Measurements from ENCODE around the gene KSR2.
"Not testable (repeated sequence)": the region's sequence is repeated elsewhere in the genome, so short reads cannot be mapped to it uniquely, and the experiment has no call there.

Gene KSR2

DNA sequence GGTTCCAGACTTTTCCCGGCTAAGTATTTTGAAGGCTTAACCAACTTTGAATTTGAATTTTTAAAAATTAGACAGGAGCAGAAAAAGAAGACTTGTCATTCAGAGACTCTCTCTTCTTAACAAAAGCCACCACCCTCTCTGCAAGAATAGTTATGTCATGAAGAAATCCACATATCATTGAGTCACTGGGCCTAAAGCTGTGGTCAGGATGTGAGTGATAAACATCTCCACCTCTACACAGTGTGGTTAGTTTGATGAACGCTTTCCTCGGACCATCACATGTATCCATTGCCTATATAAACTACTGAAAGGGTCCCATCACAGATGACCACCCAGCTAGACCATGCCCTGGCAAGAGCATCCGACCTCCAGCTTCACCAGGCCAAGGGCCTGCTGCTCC lies 226.1 kb downstream of the KSR2 start:
- no peak for DNase-seq

GRCh38 chr12:117738233-117738632 lies 230.6 kb downstream of the KSR2 start:
- no peak for DNase-seq

- DNase-seq, result no peak
These were observed 235.3 kb downstream of the KSR2 start for GRCh38 chr12:117733549-117733805.

DNA sequence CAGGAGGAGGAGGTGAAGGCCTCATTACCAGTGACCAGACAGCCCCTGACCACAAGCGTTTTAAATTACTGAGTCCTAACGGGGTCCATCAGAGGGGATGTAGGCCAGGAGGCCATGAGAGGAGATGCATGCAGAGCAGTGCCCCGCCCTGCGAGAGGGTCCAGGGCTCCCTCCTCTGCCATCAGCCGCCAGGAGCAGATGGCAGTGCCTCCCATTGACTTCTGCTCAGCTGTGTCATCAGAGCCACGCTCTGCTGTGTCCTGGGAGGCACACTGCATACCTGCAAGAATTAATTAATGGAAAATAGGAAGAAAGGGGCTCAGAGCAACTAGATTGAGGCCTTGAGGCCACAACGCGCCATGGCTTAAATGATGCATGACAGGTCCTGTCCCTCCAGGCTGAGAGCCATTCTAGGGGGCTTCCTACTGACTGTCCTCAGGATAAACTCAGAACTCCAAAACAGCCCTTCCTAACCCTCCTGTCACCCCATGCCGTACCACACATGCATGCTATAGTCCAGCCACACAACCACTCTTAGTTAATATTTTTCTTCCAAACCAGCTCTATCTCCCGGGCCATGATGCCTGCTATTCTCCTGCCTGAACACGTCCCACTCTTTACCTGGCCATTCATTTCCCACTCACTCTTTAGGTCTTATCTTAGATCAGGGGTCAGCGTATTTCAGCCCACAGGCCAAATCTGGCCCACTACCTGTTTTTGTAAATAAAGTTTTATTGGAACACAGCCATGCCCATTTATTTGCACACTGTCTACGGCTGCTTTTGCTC lies 235.8 kb downstream of the KSR2 start:
- no peak for DNase-seq

DNA sequence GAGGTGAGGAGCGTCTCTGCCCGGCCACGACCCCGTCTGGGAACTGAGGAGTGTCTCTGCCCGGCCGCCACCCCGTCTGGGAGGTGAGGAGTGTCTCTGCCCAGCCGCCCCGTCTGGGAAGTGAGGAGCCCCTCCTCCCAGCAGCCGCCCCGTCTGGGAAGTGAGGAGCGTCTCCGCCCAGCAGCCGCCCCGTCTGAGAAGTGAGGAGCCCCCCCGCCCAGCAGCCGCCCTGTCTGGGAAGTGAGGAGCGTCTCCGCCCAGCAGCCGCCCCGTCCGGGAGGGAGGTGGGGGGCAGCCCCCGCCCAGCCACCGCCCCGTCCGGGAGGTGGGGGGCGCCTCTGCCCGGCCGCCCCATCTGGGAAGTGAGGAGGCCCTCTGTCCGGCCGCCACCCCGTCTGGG lies 237.7 kb downstream of the KSR2 start:
- DNase-seq, result not testable (repeated sequence)

- DNase-seq, result no peak
These were observed 241.5 kb downstream of the KSR2 start for GRCh38 chr12:117727301-117727700.

GRCh38 chr12:117724543-117724942 lies 244.2 kb downstream of the KSR2 start:
- no peak for DNase-seq

DNA sequence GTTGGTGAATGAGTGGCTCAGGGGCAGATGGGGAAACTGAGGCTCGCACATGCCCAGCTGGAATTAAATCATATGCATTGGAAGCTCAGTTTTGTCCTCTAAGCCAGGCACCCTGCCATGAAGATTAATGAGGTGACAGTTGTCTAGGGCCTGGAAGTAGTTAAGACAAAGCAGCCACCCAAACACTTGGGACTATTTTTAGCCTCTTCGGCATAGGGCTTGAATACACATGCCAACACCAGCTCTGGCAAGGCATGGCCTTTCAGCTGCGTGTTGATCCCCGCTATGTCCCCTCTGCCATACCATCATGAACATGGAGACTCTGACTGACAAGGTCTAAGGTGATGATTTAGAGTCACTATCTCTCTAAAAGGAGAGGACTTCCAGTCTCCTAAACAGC lies 250.2 kb downstream of the KSR2 start:
- DNase-seq, result no peak

GRCh38 chr12:117718141-117718540 lies 250.6 kb downstream of the KSR2 start:
- no peak for DNase-seq

DNA sequence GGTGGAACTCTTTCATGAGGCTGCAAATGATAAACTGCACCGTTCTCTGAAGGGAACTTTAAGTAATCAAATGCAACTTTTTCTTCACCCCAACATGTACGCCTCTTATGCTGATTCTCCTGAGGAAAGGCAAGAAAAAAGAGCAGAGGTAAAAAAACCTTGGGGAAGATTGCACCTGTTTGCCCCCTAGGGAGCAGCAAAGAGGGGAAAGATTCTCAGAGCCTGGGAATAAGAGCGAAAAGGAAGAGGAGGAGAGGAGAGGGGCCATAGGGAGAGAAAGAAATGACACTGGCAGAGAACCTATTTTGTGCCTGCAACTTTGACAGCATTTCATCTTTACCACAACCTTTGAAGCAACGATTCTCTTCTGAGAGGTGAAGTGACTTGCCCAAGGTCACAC lies 254.6 kb downstream of the KSR2 start:
- no peak for DNase-seq

DNA sequence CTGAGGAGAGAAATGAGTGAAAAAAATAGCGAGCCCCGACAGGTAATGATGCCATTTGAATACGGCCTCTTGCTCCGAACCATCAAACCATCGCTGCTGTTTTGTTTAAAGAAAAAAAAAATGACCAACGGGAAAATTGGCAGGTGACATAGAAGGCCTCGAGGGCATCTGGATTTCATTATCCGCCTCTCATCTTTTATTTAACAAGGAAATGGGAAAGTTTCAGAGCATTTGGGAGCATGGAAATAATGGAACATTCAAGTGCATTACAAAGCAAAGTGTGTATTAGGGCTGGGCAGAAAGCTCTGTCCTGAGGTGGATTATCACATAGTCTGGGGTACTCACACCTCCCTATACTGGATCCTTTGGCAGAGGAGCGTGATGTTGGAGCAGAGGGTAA lies 258.7 kb downstream of the KSR2 start:
- DNase-seq, result no peak

- DNase-seq, result no peak
These were observed 260.9 kb downstream of the KSR2 start for GRCh38 chr12:117707861-117708260.

- DNase-seq, result no peak
These were observed 265.2 kb downstream of the KSR2 start for GRCh38 chr12:117703584-117703983.

DNA sequence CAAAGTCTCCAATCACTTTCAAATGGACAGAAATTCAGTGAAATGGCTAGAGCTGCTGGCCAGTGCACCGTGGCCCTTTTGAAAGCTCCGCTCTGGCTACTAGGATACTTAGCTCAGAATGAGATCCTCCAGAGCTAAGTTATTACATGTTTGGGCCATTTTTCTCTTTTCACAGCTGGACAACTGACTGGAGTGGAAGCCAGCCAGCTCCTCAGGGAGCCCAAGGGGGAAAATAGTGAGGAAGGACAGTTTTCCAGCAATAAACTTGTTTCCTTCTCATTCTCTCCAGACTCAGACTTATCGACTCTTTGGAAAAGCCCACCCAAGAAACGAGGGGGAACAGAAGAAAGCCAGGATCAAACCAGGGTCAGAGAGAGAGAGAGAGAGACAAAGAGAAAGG lies 266.0 kb downstream of the KSR2 start:
- no peak for DNase-seq

- no peak for DNase-seq
These were observed 269.2 kb downstream of the KSR2 start for GRCh38 chr12:117699575-117699974.

DNA sequence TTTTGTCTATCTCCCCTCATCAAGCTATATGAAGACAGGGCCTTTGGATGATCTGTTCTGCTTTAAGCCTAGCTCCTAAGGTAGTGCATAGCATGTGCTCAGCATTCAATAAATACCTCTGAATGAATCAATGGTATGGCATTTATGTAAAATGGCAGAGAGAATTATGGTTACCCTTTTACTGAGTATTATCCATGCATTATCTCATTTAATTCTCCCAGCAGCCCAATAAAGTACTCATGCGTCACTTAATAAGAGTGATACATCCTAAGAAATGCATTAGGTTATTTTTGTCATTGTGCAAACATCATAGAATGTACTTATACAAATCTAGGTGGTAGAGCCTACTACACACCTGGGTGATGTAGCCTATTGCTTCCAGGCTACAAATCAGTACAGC lies 269.7 kb downstream of the KSR2 start:
- no peak for DNase-seq

GRCh38 chr12:117695956-117696355 lies 272.8 kb downstream of the KSR2 start:
- no peak for DNase-seq

- DNase-seq, result no peak
These were observed 276.3 kb downstream of the KSR2 start for GRCh38 chr12:117692512-117692911.

DNA sequence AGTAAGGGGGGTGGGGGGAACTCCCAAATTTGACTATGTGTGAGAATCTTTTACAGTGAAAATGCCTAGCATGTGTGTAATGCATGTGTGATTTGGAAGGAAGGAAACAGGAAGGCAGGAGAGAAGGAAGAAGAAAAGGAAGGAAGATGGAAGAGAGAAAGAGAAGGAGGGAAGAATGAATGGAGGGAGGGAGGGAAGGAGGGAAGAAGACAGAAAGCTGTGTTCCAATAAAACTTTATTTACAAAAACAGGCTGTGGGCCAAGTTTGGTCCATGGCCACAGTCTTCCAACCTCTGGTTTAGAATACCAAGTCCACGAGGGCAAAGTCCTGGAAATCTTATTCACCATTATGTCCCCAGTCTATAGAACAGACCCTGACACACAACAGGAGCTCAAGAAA lies 278.9 kb downstream of the KSR2 start:
- DNase-seq, result no peak

- no peak for DNase-seq
These were observed 280.3 kb downstream of the KSR2 start for GRCh38 chr12:117688446-117688845.

GRCh38 chr12:117686911-117687377 lies 281.8 kb downstream of the KSR2 start:
- no peak for DNase-seq

DNA sequence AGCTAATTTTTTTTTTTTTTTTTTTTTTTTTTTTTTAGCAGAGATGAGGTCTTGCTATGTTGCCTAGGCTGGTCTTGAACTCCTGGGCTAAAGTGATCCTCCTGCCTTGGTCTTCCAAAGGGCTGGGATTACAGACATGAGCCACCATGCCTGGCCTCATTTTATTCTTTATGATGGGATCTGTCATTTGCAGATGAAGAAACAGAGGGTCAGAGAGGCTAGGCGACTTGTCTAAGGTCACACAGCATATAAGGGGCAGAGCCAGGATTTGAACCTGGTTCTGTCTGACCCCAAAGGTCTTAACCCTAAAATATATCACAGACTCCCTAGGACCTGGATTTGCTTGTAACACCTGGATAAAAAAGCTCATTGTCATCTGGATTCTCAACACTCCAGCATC lies 282.6 kb downstream of the KSR2 start:
- DNase-seq, result no peak

DNA sequence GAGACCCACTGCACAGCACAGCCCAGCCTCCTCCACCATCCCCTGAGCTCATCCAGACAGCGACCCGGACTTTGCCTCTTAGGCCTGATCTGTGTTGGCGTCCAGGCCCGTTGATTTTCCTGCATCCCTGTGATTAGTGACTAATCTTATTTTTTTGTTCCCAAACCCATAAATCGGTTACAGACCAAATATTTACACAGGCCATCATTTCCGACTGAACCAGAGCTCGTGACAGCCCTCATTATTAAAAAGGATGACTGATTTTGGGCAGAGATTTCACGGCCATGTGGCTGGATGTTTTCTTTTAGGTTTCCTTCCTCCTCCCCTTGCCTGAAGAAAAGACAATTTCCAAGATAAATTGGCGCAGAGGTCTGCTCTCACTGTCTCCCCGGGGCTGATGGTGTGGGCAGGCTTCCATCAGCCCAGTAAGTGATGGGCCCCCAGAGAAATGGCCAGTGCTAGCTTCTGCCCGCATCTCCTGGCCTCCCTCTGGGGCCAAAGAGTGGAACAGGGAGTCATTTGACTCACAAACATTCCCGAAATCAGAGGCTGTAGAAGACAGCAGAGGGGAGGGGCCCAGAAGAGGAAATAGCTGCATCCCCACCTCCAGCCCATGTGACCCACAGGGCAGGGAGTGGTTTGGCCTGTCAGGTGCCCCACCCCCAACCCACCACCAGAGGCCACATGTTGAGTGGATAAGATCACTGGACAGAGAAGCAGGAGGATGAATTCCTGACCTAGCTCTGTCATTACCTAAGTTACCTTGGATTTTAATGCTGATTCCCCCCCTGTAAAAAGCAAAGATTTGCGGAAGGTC lies 283.5 kb downstream of the KSR2 start:
- no peak for DNase-seq

DNA sequence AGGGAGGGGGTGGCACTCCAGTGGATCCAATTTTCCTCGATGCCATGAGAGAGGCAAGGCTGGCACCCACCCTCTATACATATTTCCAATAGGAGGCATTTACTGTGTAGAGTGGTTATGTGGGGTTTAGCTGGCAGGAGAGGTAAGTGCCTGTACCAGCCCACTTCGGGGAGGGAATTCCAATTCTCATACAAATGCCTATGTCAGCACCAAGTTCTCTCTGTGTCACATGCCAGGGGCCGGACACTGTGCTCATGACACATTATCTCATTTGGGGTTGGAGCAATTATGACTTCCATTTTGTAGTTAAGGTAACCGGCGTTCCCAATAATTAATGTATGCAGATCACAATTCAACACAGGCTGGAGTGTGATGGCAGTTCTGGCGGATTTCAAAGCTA lies 284.3 kb downstream of the KSR2 start:
- DNase-seq, result no peak

GRCh38 chr12:117680312-117680711 lies 288.5 kb downstream of the KSR2 start:
- DNase-seq, result no peak

Measured in CD4-positive, alpha-beta T cell treated with Interleukin-15 for 1 hour (primary cell).